Epithelial cell of proximal tubule (primary cell): ENCODE data around the gene GGA3. TPM values are rescaled to one million over a fixed set of nuclear protein-coding genes. Genes with fewer than 3 reads are reported as not detected.

Source experiments
- DNase-seq: peaks from one replicate; pipeline ENCODE4 v3.0.0-alpha.2; 2011; ENCODE audit warnings: low read depth
- H3K4me3 ChIP-seq: 2 replicates; pipeline ENCODE4 v1.5.1; 2011; ENCODE audit warnings: low read depth, mild to moderate bottlenecking, low read length
- total RNA-seq: library from RNA; depleted of rRNA; stranded (reverse); fragments of >200 nt; gene quantifications from 2 replicates; pipeline ENCODE4 v1.2.3, GENCODE V29; 2015
- TF ChIP-seq, protein P1 (sequence below): conservative IDR thresholded peaks from 2 replicates; pipeline ENCODE4 v1.5.1; 2012; ENCODE audit warnings: low read depth, mild to moderate bottlenecking, low read length

Gene GGA3
- 15.3 and 19.5 TPM in 2 replicates for total RNA-seq

DNA sequence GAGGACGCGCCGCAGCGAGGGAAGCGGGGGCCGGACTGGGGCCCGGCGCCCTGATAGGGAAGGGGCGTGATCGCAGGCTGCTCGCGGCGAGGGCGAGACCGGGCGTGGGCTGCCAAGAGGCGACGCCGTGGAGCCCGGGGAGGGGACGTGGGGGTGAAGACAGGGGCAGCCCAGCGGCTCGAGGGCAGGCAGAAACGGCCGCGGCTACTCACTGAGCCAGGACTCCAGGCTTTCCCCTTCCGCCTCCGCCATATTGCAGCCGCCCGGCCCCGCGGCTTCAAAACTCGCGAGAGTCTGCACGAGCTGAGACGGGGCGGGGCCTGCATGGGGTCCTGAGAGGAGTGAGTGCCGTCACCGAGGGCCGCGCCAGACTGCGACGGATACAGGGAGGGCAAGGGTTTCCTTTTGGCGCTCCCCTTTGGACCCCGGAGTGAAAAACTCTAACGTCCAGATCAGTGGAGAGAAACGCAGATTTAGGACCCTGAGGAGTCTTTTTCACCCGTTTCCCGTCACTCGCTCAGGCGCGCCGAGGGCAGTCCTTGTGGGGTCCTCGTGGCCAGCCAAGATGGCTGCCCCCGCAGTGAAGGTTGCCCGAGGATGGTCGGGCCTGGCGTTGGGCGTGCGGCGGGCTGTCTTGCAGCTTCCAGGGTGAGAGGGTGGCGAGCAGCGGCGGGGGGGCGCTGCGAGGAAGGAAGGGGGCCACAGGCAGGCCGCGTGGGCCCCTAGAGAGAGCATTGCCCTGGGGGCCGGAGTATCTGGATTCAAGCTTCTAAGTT lies at the start of gene GGA3, which contains the start of gene MRPS7:
GGA3 (minus strand) TSS at position 271 of the 776 bp plus-strand sequence; CDS start at position 252, 19 bp downstream.
MRPS7 (plus strand) TSS at position 544 of the 776 bp plus-strand sequence; CDS start at position 566, 22 bp downstream.
- TF ChIP-seq, protein P1, sequence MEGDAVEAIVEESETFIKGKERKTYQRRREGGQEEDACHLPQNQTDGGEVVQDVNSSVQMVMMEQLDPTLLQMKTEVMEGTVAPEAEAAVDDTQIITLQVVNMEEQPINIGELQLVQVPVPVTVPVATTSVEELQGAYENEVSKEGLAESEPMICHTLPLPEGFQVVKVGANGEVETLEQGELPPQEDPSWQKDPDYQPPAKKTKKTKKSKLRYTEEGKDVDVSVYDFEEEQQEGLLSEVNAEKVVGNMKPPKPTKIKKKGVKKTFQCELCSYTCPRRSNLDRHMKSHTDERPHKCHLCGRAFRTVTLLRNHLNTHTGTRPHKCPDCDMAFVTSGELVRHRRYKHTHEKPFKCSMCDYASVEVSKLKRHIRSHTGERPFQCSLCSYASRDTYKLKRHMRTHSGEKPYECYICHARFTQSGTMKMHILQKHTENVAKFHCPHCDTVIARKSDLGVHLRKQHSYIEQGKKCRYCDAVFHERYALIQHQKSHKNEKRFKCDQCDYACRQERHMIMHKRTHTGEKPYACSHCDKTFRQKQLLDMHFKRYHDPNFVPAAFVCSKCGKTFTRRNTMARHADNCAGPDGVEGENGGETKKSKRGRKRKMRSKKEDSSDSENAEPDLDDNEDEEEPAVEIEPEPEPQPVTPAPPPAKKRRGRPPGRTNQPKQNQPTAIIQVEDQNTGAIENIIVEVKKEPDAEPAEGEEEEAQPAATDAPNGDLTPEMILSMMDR: no peak
- H3K4me3 ChIP-seq: peak within 1 kb of the TSS; percentile 99
- DNase-seq: no peak

- TF ChIP-seq, protein P1: no peak
- H3K4me3 ChIP-seq: no peak overlapping the region
- DNase-seq: no peak
Measured at GRCh38 chr17:75308732-75309629, 47.6 kb upstream of the GGA3 start.

- TF ChIP-seq, protein P1: no peak
- DNase-seq: no peak
- no peak overlapping the region for H3K4me3 ChIP-seq
Measured at GRCh38 chr17:75307957-75308731, 46.7 kb upstream of the GGA3 start.

DNA sequence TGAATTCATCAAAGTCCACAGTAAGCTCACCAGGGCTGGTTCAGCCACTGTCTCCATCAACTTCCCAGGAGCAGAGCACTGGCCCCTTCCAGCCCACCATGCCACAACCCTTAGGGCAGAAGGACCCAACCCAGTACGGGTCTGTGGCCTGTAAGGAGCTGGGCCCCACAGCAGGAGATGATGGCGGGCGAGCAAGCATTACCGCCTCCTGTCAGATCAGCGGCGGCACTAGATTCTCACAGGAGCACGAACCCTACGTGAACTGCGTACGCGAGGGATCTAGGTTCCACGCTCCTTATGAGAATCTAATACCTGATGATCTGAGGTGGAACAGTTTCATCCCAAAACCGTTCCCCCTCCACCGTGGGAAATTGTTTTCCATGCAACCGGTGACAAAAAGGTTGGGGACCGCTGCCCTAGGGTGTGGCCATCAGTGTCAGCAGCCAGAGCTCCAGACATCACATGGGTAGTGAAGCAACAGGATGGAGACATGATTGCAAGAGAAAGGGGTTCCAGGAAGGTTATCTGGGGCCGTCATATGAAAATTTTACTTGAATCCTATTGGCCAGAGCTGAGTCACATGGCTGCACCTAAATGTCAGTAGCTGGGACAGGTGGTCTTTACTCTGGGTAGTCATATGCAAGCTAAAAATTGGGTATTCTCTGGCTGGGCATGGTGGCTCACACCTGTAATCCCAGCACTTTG lies 40.2 kb upstream of the GGA3 start:
- no peak for DNase-seq
- TF ChIP-seq, protein P1: no peak
- H3K4me3 ChIP-seq: no peak overlapping the region

- no peak for DNase-seq
- TF ChIP-seq, protein P1: no peak
- H3K4me3 ChIP-seq: no peak overlapping the region
Measured at GRCh38 chr17:75301049-75301448, 39.6 kb upstream of the GGA3 start.

GRCh38 chr17:75300280-75300679 lies 38.9 kb upstream of the GGA3 start:
- TF ChIP-seq, protein P1: no peak
- H3K4me3 ChIP-seq: no peak overlapping the region
- no peak for DNase-seq
